Activated T-helper 1 cell treated with anti-CD3 and anti-CD28 coated beads, Interleukin-2, amount 50 U/mL, for 16 hours (primary cell): ENCODE data around the gene HEPACAM.

Experiments used
- DNase-seq, 2 donors: peaks; one replicate each; pipeline ENCODE4 v3.0.0-alpha.2; 2020; ENCODE audit warnings: low read depth in 1 of 2, low spot score in 1 of 2

Gene HEPACAM

GRCh38 chr11:124900464-124900863, 35.4 kb downstream of the HEPACAM start:
- DNase-seq = no peak

GRCh38 chr11:124899383-124900145, 36.3 kb downstream of the HEPACAM start:
- no peak for DNase-seq

- DNase-seq = no peak
Measured at GRCh38 chr11:124898711-124899110, 37.1 kb downstream of the HEPACAM start.

GRCh38 chr11:124898263-124898680, 37.6 kb downstream of the HEPACAM start:
- DNase-seq = no peak

GRCh38 chr11:124897674-124898262, 38.1 kb downstream of the HEPACAM start, which contains the start of gene ROBO4:
Gene ROBO4, minus strand, starts transcription at chr11:124897865. Its CDS starts 70 bp downstream, at chr11:124897795.
- DNase-seq = no peak

- no peak for DNase-seq
Measured at GRCh38 chr11:124896821-124897391, 38.9 kb downstream of the HEPACAM start.

GRCh38 chr11:124896071-124896750, 39.6 kb downstream of the HEPACAM start:
- no peak for DNase-seq

GRCh38 chr11:124895471-124895971, 40.3 kb downstream of the HEPACAM start:
- DNase-seq = no peak

GRCh38 chr11:124894606-124895430, 41.0 kb downstream of the HEPACAM start:
- DNase-seq = no peak

- no peak for DNase-seq
Measured at GRCh38 chr11:124893781-124894401, 42.0 kb downstream of the HEPACAM start.

- DNase-seq = no peak
Measured at GRCh38 chr11:124892750-124893454, 42.9 kb downstream of the HEPACAM start.

- no peak for DNase-seq
Measured at GRCh38 chr11:124892146-124892545, 43.7 kb downstream of the HEPACAM start.

- no peak for DNase-seq
Measured at GRCh38 chr11:124891373-124891861, 44.4 kb downstream of the HEPACAM start.

- DNase-seq = no peak
Measured at GRCh38 chr11:124890683-124891372, 45.0 kb downstream of the HEPACAM start.

- DNase-seq = no peak
Measured at GRCh38 chr11:124890151-124890550, 45.7 kb downstream of the HEPACAM start.

- no peak for DNase-seq
Measured at GRCh38 chr11:124889191-124890091, 46.4 kb downstream of the HEPACAM start.

GRCh38 chr11:124887667-124888013, 48.2 kb downstream of the HEPACAM start:
- no peak for DNase-seq
